Keratinocyte (primary cell): ENCODE measurements around the gene PRODH2.

ENCODE experiments used
- CTCF ChIP-seq, 3 experiments: IDR thresholded peaks in 1 of 3; conservative IDR thresholded peaks in 1 of 3; optimal IDR thresholded peaks in 1 of 3; 2 replicates in 2 of 3; 3 replicates in 1 of 3; pipeline versions ENCODE3 to v1.5.1; 2011; ENCODE audit warnings: low read length in 3 of 3, mild to moderate bottlenecking in 3 of 3, moderate library complexity in 2 of 3, control low read depth in 1 of 3, inconsistent platforms in 1 of 3; ENCODE audit not compliant: insufficient read depth in 2 of 3; ENCODE audit errors: extremely low read depth in 1 of 3
- EZH2 ChIP-seq: IDR thresholded peaks from one replicate; pipeline ENCODE4 v1.6.1; 2012; ENCODE audit warnings: inconsistent platforms, mild to moderate bottlenecking, low read length, moderate library complexity

GRCh38 chr19:35766571-35767104 is 46.0 kb downstream of the PRODH2 start:
- no peak for TF ChIP-seq CTCF (optimal IDR thresholded peaks at IDR 0.05 in 1 of 3, IDR thresholded peaks at IDR 0.05 in 1 of 3, conservative IDR thresholded peaks at IDR 0.05 in 1 of 3; ENCODE audit: extremely low read depth in 1 of 3, insufficient read depth in 2 of 3, low read length in 3 of 3)
- TF ChIP-seq EZH2, result no peak
